GM12878 (cell line): ENCODE results near the gene JPT1. TPM values are rescaled to one million over a fixed set of nuclear protein-coding genes. Genes with fewer than 3 reads are reported as not detected.

Experiments
- ATAC-seq: fragments of 200-7000 bp; cut with Tn5 transposase; 3 replicates; pipeline ENCODE4 v1.9.1; 2020; ENCODE audit warnings: mild to moderate bottlenecking, moderate library complexity
- BruUV-seq: library from RNA; stranded (reverse); fragments of 400-500 nt; replicated peaks from 2 replicates; lab custom pipeline; 2021; lab: Mats Ljungman, UMichigan
- CTCF ChIA-PET: fragments of 300-600 bp; sonication (Branson Sonifier 250); formaldehyde crosslinking; extraction: SDS; loops from one replicate; lab custom pipeline; 2021; ENCODE audit warnings: inconsistent platforms; lab: Yijun Ruan, JAX
- POLR2A ChIA-PET: fragments of 350-600 bp; formaldehyde crosslinking; extraction: SDS; loops from one replicate; lab custom pipeline; 2021; ENCODE audit warnings: inconsistent platforms; lab: Charles Lee
- RAD21 ChIA-PET: fragments of 300-600 bp; sonication (Branson Sonifier 250); formaldehyde crosslinking; loops from one replicate; lab custom pipeline; 2023; ENCODE audit warnings: antibody characterized with exemption; ENCODE audit not compliant: unreplicated experiment; lab: Charles Lee
- SMC1A ChIA-PET: fragments of 300-600 bp; sonication (Branson Sonifier 250); formaldehyde crosslinking; loops from one replicate; lab custom pipeline; 2023; ENCODE audit not compliant: unreplicated experiment, uncharacterized antibody; lab: Charles Lee
- DNase-seq: peaks from one replicate; pipeline ENCODE4 v3.0.0-alpha.2; 2011; ENCODE audit warnings: low read depth, low spot score
- FAIRE-seq: peaks from 3 replicates; lab custom pipeline; 2011; peaks lifted over from hg19 to GRCh38; lab: Jason Lieb, UNC
- H2AFZ ChIP-seq: 2 replicates; pipeline ENCODE4 v1.6.0; 2011; ENCODE audit warnings: low read depth, low read length, control low read depth; ENCODE audit not compliant: control insufficient read depth
- H3K27ac ChIP-seq: 2 replicates; pipeline ENCODE4 v1.5.1; 2011; ENCODE audit warnings: control low read depth; ENCODE audit not compliant: control insufficient read depth, insufficient read depth
- H3K27me3 ChIP-seq, 2 experiments: replicated peaks in 1 of 2; 2 replicates each; pipeline versions ENCODE4 v1.6.0 to v1.6.1; 2011; ENCODE audit warnings: low read length in 1 of 2; ENCODE audit not compliant: control insufficient read depth in 2 of 2, insufficient read depth in 2 of 2
- H3K36me3 ChIP-seq, 2 experiments: 2 replicates each; pipeline ENCODE4 v1.5.1; 2011; ENCODE audit warnings: low read length in 1 of 2; ENCODE audit not compliant: control insufficient read depth in 2 of 2, insufficient read depth in 2 of 2
- H3K4me1 ChIP-seq: 2 replicates; pipeline ENCODE4 v1.6.1; 2011; ENCODE audit warnings: mild to moderate bottlenecking, low read length, moderate library complexity, mixed read lengths; ENCODE audit not compliant: control insufficient read depth, insufficient read depth
- H3K4me2 ChIP-seq: 2 replicates; pipeline ENCODE4 v1.6.0; 2011; ENCODE audit warnings: control low read depth; ENCODE audit not compliant: control insufficient read depth, insufficient read depth
- H3K4me3 ChIP-seq: fragments of 200-600 bp; sonication (generic); 2 replicates; pipeline ENCODE4 v1.5.1; 2016
- H3K79me2 ChIP-seq: 2 replicates; pipeline ENCODE4 v1.6.0; 2011; ENCODE audit warnings: low read length; ENCODE audit not compliant: control insufficient read depth, insufficient read depth
- H3K9ac ChIP-seq: 2 replicates; pipeline ENCODE4 v1.8.0; 2011; ENCODE audit warnings: low read length, control low read depth, mixed read lengths; ENCODE audit not compliant: control insufficient read depth, insufficient read depth
- H3K9me3 ChIP-seq: replicated peaks from 3 replicates; pipeline ENCODE4 v1.5.1; 2011; ENCODE audit warnings: mild to moderate bottlenecking, low read length; ENCODE audit not compliant: control insufficient read depth, insufficient read depth
- H4K20me1 ChIP-seq: 2 replicates; pipeline ENCODE4 v1.6.0; 2011; ENCODE audit not compliant: control insufficient read depth, insufficient read depth
- BCL11A ChIP-seq: IDR thresholded peaks from 2 replicates; pipeline ENCODE4 v1.6.1; 2011; ENCODE audit warnings: low read depth, low read length
- BMI1 ChIP-seq: fragments of 450-650 bp; IDR thresholded peaks from 2 replicates; pipeline ENCODE4 v1.6.1; 2016; ENCODE audit warnings: mild to moderate bottlenecking, moderate library complexity, borderline replicate concordance
- EED ChIP-seq: sonication (generic); IDR thresholded peaks from 2 replicates; pipeline ENCODE4 v1.6.1; 2016; ENCODE audit warnings: antibody characterized with exemption, low read depth
- MEF2B ChIP-seq: fragments of 450-650 bp; IDR thresholded peaks from 2 replicates; pipeline ENCODE4 v1.6.1; 2018; ENCODE audit warnings: mild to moderate bottlenecking, moderate library complexity; ENCODE audit not compliant: partially characterized antibody, poor library complexity, severe bottlenecking
- PAX8 ChIP-seq: fragments of 450-650 bp; IDR thresholded peaks from 2 replicates; pipeline ENCODE4 v1.6.1; 2017; ENCODE audit warnings: mild to moderate bottlenecking, moderate library complexity
- POLR2A ChIP-seq: IDR thresholded peaks from 2 replicates; pipeline ENCODE4 v1.6.1; 2011; ENCODE audit warnings: low read depth, mild to moderate bottlenecking, low read length
- ZNF384 ChIP-seq: IDR thresholded peaks from 2 replicates; pipeline ENCODE4 v1.6.1; 2012; ENCODE audit warnings: low read depth, mild to moderate bottlenecking, low read length, improper control_type of control experiment, borderline replicate concordance
- WGBS: methylation state at CpG from one replicate; pipeline ENCODE4 v1.1.6; 2016; ENCODE audit warnings: low lambda C conversion rate; ENCODE audit not compliant: insufficient replicate concordance, insufficient coverage; ENCODE audit errors: missing lambda C conversion rate; 5-methylcytosine and 5-hydroxymethylcytosine counted together
- in situ Hi-C: fragments of 300-500 bp; cut with MboI; formaldehyde crosslinking; loops from 9 replicates; pipeline ENCODE4 v1.14.3; 2018; ENCODE audit warnings: mixed read lengths
- intact Hi-C: fragments of 100-400 bp; cut with micrococcal nuclease; formaldehyde crosslinking; loops from one replicate; pipeline ENCODE4 v1.14.2; 2022; ENCODE audit not compliant: unreplicated experiment
- polyA plus RNA-seq, 11 experiments: library from polyadenylated mRNA; depleted of rRNA in 4 of 11; unstranded in 6 of 11; stranded (reverse) in 5 of 11; fragments of >200 nt; fragmentation: Nextera tagmentation in 4 of 11; fragmentation: Illumina TruSeq in 1 of 11; extraction: Ambion mirVana in 4 of 11; extraction: Trizol in 1 of 11; gene quantifications; 1 replicate in 1 of 11; 2 replicates in 10 of 11; pipeline versions ENCODE4 v1.2.1 to v1.2.3, GENCODE V29; 2011 to 2016; ENCODE audit warnings: inconsistent platforms in 2 of 11, missing spikeins in 2 of 11, low read depth in 1 of 11
- total RNA-seq, 4 experiments: library from RNA; depleted of rRNA in 3 of 4; stranded (reverse); fragments of >200 nt in 3 of 4; fragmentation: Illumina TruSeq in 1 of 4; extraction: Trizol in 1 of 4; gene quantifications; 2 replicates each; pipeline versions ENCODE4 v1.2.1 to v1.2.3, GENCODE V29; 2013 to 2021

Gene JPT1
- total and polyA plus RNA-seq, 10 of the 15 experiments (the other 5 are each of a cell fraction or from before 2014, with no cell fraction given): 79.7 to 651 (median 323) TPM

DNA sequence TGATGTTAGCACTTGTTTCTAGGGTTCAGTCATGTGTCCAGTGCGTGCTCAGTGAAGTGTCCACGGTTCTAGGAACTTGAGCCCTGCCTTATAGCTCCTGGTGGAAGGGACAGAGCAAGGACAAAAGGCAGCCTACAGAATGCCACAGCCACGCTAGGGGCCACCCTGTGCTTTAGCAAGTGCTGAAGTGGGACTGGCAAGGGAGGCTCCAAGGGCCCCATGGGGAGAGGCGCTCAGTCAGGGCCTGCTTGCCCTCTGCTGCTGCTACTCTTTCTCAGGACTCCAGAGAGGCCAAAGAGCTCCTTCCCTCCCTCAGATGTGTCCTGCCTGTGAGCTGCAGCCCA lies 29.5 kb downstream of the JPT1 start:
- no TSS peak for BruUV-seq
- H3K9me3 ChIP-seq: no peaks in the 10 kb centered on the region

GRCh38 chr17:75124041-75124818 lies 30.1 kb downstream of the JPT1 start:
- SMC1A ChIA-PET: interaction anchor here (0.7 to 1.5 kb wide), 3 partner anchors 10 to 24 kb away, joined by 4 to 10 read pairs (median 6); no protein-coding TSS in a partner anchor
- RAD21 ChIA-PET: interaction anchor here (0.6 to 2.0 kb wide), 4 partner anchors 10 to 163 kb away, joined by 3 to 12 read pairs (median 3); partner anchors contain the start of gene SLC16A5
- DNase-seq: no peak
- peaks cover 10% of the 10 kb centered on the region for H3K4me1 ChIP-seq
- TF ChIP-seq EED (no peak), MEF2B (peak; percentile 10), PAX8 (no peak), ZNF384 (no peak), BCL11A (no peak)
- TF ChIP-seq, all 136 proteins: peak for 1
- H3K9me3 ChIP-seq: no peaks in the 10 kb centered on the region
- FAIRE-seq (no peak), ATAC-seq (no peak)
- no peak overlapping the region for H2AFZ ChIP-seq
- in situ Hi-C loops: no loop called here
- 91% methylated on average over 19 of the region's 19 CpGs for WGBS
- H3K79me2 ChIP-seq: no peaks in the 10 kb centered on the region; the same call in 1 of the 2 replicates
- no peak overlapping the region for H3K9ac ChIP-seq
- no peaks in the 10 kb centered on the region for H3K27me3 ChIP-seq
- no peak overlapping the region for H3K27ac ChIP-seq
- BruUV-seq: no TSS peak
- no peak overlapping the region for H3K4me3 ChIP-seq
- H3K36me3 ChIP-seq: peaks cover 0 to 3% of the 10 kb centered on the region in 2 experiments; a peak in 1 of 4 replicates
- H4K20me1 ChIP-seq: no peaks in the 10 kb centered on the region
- ChIA-PET POLR2A (interaction anchor here (0.5 to 1.0 kb wide), 3 partner anchors 22 to 524 kb away, joined by 4 read pairs; no protein-coding TSS in a partner anchor), CTCF (interaction anchor here (0.8 to 1.6 kb wide), 3 partner anchors 10 to 164 kb away, joined by 3 to 10 read pairs (median 6); no protein-coding TSS in a partner anchor)
- no peak overlapping the region for H3K4me2 ChIP-seq
- intact Hi-C loops: no loop called here

More for the DNA sequence above, 29.5 kb downstream of the JPT1 start:
- H3K36me3 ChIP-seq: peaks cover 3% of the 10 kb centered on the region in 2 experiments; a peak in 3 of 4 replicates
- ChIA-PET POLR2A (no interaction called here), RAD21 (interaction anchor here (1.0 to 2.3 kb wide), 3 partner anchors 11 to 163 kb away, joined by 3 to 13 read pairs (median 3); partner anchors contain the start of gene SLC16A5), SMC1A (interaction anchor here (0.7 kb wide), 1 partner anchor 11 kb away, joined by 4 read pairs; no protein-coding TSS in a partner anchor), CTCF (interaction anchor here (1.6 kb wide), 1 partner anchor 11 kb away, joined by 10 read pairs; no protein-coding TSS in a partner anchor)
- no peak overlapping the region for H2AFZ ChIP-seq
- 70% methylated on average over 4 of the region's 4 CpGs for WGBS
- no peaks in the 10 kb centered on the region for H3K27me3 ChIP-seq
- no peaks in the 10 kb centered on the region; the same call in 1 of the 2 replicates for H3K79me2 ChIP-seq
- no peak overlapping the region for H3K9ac ChIP-seq
- H3K27ac ChIP-seq: no peak overlapping the region
- no peak for FAIRE-seq
- peaks cover 10% of the 10 kb centered on the region for H3K4me1 ChIP-seq
- TF ChIP-seq POLR2A (peak; percentile 37; the same call in 1 of the 2 replicates), BMI1 (no peak)
- intact Hi-C loops (loop anchor here (5.0 kb wide), 1 partner anchor 162 kb away; no protein-coding TSS in a partner anchor), in situ Hi-C loops (no loop called here)
- DNase-seq: no peak
- no peak for ATAC-seq
- no peak overlapping the region for H3K4me2 ChIP-seq
- H3K4me3 ChIP-seq: no peak overlapping the region
- H4K20me1 ChIP-seq: no peaks in the 10 kb centered on the region
